ENCODE measurements around the gene CRTAC1.

Gene CRTAC1

DNA sequence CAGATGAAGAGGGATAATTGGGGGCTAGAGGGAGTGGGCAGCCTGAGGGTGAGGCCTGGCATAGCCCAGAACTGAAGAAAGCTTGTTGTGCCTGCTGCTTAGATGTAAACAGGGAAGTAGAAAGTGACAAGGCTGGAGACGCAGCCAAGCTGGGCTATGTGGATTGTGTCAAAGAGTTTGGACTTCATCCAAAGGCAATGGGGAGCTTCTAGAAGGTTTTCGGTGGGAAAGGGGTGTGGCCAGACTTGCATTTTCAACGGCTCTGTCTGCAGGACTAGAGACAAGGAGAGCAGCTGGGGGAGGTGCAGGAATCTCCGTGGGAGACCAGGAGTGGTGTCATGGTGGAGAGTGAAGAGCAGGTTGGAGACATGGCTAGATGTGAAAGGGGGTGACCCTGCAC lies 132.0 kb downstream of the CRTAC1 start:
- DNase-seq (ENCODE audit: low read depth), result no peak

GRCh38 chr10:97896756-97897358 lies 133.6 kb downstream of the CRTAC1 start:
- DNase-seq (ENCODE audit: low read depth), result no peak

DNA sequence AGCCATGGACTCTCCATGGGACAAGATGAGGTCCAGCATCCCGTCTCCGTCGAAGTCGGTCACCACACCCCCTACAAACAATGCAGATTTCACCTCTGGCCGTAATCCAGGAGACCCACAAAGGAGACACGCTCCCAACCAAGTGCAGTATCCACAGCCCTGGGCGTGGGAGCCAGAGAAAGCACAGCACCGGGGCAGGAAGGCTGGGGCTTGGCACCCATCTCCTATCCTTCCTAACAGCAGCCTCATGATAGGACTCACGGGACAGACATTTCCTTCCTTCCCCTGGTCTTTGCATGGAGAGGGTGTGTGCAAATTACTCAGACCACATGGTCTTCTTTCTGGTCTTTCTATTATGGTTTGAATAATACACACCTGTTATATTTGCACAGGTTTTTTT lies 134.5 kb downstream of the CRTAC1 start:
- DNase-seq (ENCODE audit: low read depth), result no peak

GRCh38 chr10:97895084-97895483 lies 135.3 kb downstream of the CRTAC1 start:
- DNase-seq (ENCODE audit: low read depth), result no peak

DNA sequence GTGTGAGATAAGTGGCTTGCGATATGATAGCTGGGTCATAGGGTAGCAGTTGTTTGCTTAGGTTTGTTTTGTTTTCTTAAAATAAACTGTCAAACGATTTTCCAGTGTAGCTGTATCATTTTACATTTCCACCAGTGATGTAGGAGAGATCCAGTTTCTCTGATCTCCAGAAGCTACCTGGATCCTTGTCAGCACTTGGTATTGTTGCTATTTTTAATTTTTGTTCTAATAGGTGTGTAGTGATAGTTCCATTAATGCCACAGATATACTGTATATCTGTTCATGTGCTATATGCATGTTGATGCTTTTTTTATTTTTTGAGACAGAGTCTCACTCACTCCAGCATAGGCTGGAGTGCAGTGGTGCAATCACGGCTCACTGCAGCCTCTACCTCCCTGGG lies 136.3 kb downstream of the CRTAC1 start:
- DNase-seq (ENCODE audit: low read depth), result no peak

GRCh38 chr10:97892939-97893338 lies 137.5 kb downstream of the CRTAC1 start:
- DNase-seq (ENCODE audit: low read depth), result no peak

DNA sequence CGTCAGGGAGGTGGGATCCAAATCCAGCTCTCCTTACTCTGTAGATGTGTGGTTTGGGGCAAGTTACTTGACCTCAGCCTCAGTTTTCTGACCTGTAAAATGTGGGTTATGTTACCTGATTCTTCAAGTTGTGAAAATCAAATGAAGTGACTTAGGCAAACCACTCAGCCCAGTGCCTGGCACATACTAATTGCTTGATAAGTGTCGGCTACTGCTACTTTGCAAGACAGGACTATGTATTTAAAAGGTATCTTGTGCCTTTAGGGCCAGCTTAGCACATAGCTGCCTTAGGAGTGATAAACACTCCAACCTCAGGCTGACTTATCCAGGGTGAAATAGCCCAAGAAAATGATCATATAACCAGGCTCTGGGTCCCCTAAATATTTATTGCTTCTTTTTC lies 137.9 kb downstream of the CRTAC1 start:
- no peak for DNase-seq (ENCODE audit: low read depth)

- DNase-seq (ENCODE audit: low read depth), result no peak
Observed at GRCh38 chr10:97891497-97892167, 138.8 kb downstream of the CRTAC1 start.

- no peak for DNase-seq (ENCODE audit: low read depth)
Observed at GRCh38 chr10:97889461-97890265, 140.8 kb downstream of the CRTAC1 start.

- DNase-seq (ENCODE audit: low read depth), result no peak
Observed at GRCh38 chr10:97888641-97889262, 141.7 kb downstream of the CRTAC1 start.

DNA sequence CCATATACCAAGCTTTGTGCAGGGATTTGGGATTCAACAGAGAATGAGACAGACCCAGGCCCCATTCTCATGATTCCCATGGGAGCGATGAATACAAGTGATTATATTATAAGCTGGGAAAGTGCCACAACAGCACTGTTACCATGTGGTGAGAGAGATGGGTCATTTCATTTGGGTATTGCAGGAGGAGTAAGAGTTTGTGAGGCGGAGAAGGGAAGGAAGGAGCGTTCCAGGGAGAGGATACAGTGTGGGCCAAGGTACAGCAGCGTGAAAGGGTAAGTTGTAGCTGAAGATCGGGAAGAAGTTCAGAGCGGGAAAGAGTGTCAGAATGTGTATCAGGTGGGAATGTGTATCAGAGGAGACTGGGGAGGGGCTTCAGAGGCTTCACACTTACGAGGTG lies 142.3 kb downstream of the CRTAC1 start:
- no peak for DNase-seq (ENCODE audit: low read depth)

GRCh38 chr10:97887399-97887798 lies 143.0 kb downstream of the CRTAC1 start:
- no peak for DNase-seq (ENCODE audit: low read depth)

GRCh38 chr10:97886286-97886685 lies 144.1 kb downstream of the CRTAC1 start:
- no peak for DNase-seq (ENCODE audit: low read depth)

DNA sequence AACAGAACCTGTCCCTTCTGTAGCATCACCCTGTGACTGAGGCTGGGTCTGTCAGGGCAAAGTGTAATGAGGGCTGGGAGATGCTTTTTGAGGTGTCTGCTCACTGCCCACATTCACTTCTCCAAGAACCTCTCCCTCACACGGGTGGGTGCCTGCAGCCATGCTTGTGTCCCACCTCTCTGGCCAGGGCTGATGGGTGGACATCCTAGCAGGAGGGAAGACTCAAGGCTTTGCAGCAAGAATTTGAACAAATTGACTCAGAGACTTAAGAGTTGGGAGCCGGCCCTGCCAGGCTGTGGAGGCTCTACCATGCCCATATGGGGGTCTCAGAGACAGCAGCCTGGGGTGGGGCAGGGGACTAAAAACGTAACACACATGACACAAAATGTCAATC lies 147.3 kb downstream of the CRTAC1 start:
- DNase-seq (ENCODE audit: low read depth), result no peak

DNA sequence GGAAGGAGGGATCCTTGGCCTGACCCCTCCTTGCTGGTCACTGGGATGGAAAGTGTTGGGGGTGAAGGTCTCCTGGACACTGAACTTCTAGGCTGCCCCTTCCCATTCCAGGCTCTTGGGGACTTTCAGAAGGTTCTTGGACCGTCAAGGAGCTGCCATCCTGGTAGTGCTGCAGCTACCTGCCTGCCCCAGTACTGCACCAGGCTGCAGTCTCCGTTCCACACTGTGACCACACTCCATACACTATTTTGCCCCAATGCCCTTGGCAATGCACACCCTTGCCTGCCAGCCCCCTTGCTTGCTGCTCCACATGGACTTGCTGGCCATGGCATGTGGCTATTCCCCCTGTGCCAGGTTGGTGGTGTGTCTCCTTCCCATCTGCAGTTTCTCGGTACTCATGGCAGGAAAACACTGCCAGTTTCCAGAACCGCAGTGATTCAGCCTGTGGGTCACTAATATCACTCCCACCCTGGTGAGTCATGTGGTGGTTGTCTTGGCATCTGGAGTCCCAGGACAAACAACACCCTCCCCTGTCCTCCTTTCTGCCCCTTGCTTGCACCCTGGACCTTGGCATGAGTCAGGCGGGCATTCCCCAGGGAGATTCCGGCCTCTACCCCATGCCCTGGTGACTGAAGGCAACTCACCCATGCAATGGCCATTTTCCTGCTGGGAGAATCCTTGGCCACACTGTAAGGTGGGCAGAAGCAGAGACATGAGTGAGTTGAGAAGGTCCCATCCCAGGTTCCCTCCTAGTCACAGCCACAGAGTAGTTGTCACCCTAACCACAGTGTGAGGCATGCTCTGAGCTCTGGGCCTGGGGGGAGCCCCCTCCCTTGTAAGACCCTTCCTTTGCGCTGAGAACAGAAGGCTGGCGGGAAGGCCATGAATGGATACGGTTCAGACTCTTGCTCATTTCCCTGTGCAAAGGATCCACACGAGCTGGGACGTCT lies 148.0 kb downstream of the CRTAC1 start:
- no peak for DNase-seq (ENCODE audit: low read depth)

DNA sequence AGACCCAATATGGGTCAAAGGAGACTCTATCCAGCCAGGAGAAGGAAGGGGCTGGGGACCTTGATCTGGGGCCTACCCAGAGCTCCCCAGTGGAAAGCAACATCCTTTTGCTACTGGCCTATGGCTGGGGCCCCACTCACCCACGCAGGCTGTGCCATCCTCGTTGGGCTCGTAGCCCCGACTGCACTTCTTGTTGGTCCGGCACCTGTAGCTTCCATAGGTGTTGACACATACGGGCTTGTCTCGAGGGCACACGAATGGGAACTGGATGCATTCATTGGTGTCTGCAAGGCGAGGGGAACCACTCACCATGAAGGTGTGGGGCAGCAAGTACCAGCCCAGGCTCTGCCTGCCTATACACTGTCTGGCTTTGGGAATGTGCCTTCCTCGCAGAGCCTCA lies 150.3 kb downstream of the CRTAC1 start:
- no peak for DNase-seq (ENCODE audit: low read depth)

DNA sequence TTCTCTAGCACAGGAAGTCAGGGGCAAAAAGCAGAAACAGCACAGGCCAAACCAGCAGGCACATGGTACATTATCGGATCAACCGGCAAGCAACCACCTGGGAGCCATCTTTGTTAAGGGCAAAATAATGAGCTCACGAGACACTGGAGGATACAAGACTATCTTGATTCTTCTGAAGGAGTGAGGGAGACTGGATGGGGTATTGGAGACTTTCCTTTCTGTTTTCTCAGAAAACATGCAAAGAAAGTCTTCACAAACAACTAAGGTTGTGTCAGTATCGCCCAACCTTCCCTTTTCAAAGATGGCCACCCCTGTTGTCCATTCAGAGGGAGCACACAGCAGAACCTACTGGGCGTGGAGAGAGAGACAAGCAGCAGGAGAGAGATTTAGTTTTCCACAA lies 151.2 kb downstream of the CRTAC1 start:
- DNase-seq (ENCODE audit: low read depth), result no peak

- DNase-seq (ENCODE audit: low read depth), result no peak
Observed at GRCh38 chr10:97876402-97876801, 154.0 kb downstream of the CRTAC1 start.

DNA sequence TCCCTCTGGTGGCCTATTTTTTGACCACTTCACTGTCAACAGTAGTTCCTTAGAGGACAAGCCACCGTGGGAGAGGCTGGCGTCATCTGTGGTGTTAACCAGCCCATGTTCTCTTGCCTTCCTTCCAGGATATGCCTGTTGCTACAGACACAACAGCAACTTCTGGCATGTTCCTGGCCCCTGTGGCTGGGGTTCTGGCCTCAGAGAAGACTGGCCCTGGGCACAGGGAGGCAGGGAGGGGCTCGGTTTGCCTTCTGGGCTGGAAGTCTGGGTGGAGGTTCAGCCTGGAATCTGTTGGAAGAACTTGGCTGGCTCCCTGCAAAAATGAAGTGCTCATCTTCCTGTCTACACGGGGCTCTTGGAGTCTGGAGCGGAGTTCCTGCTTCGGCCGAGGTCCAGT lies 155.0 kb downstream of the CRTAC1 start:
- no peak for DNase-seq (ENCODE audit: low read depth)

DNA sequence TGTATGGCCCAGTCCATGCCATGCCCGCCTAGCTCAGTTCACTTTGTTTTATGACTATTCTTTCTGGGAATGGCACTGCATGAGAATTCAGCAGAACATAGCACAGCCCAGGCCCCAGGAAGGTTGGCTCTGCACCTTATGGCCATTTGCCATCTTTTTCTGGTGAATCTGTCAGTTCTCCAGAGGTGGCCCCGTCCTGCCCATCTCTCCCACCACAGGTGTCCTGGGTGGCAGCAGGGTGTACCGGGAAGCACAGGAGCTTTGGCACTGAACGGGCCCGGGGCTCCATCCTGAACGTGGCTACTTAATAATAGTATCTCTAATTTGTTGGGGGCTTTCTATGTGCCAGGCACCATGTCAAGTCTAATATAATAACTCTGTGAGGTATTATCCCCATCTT lies 156.1 kb downstream of the CRTAC1 start:
- no peak for DNase-seq (ENCODE audit: low read depth)

DNA sequence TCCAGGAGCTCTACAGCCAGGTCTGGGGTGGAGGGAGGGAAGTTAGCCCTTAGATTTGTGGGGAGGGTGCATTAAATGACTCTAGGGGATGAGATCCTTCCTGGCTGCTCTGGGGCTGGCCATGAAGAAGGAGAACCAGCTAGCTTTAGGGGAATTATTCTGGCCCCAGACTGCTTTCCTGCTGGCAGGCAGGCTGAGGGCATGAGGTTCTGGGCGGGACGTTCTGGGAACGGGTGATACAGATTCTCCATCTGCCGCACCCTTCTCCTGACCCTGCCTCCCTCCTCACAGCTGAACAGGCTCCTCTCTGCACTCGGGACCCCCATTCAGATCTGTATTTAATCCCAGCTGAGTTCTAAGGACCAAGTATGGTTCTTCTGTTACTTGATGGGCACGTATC lies 156.9 kb downstream of the CRTAC1 start:
- DNase-seq (ENCODE audit: low read depth), result no peak

- no peak for DNase-seq (ENCODE audit: low read depth)
Observed at GRCh38 chr10:97870990-97871389, 159.4 kb downstream of the CRTAC1 start.
